Motor neuron (in vitro differentiated cells): ENCODE results near the gene MCIDAS. TPM values are rescaled to one million over a fixed set of nuclear protein-coding genes. Genes with fewer than 3 reads are reported as not detected.

Source experiments
- ATAC-seq, 8 experiments: fragments of 200-7000 bp; cut with Tn5 transposase; replicated peaks in 6 of 8; 2 replicates each; pipeline ENCODE4 v1.8.0; 2021; ENCODE audit warnings: mild to moderate bottlenecking in 8 of 8, moderate library complexity in 8 of 8
- H3K27ac ChIP-seq, 2 donors: fragments of 250-450 bp; sonication (Bioruptor Pico); 2 replicates each; pipeline ENCODE4 v1.9.0; 2021; ENCODE audit warnings: antibody characterized with exemption in 2 of 2, mild to moderate bottlenecking in 2 of 2, moderate library complexity in 1 of 2
- H3K4me1 ChIP-seq, 2 donors: fragments of 250-450 bp; sonication (Bioruptor Pico); replicated peaks in 1 of 2; 2 replicates each; pipeline ENCODE4 v1.6.1; 2021; ENCODE audit warnings: antibody characterized with exemption in 2 of 2, mild to moderate bottlenecking in 2 of 2, moderate library complexity in 1 of 2
- H3K4me3 ChIP-seq, 5 donors: fragments of 250-450 bp; sonication (Bioruptor Pico); 2 replicates each; pipeline ENCODE4 v1.9.0; 2021; ENCODE audit warnings: antibody characterized with exemption in 5 of 5, mild to moderate bottlenecking in 5 of 5, moderate library complexity in 4 of 5
- WGBS, 10 experiments: fragments of 450-650 bp; shearing (Covaris generic); methylation state at CpG; one replicate each; pipeline ENCODE4 v1.0.0; 2022; 5-methylcytosine and 5-hydroxymethylcytosine counted together
- in situ Hi-C, 9 experiments: fragments of 400-800 bp; cut with MboI; loops; one replicate each; pipeline ENCODE4 v1.15.0; 2021; ENCODE audit warnings: low sequenced_read_pairs in 9 of 9, low pct_unique_long_range_greater_than_20kb in 2 of 9; ENCODE audit not compliant: unreplicated experiment in 9 of 9
- total RNA-seq, 8 experiments: library from RNA; unstranded; fragments of 300-600 nt; gene quantifications; 2 replicates each; pipeline versions ENCODE4 v1.2.3 to v1.2.4, GENCODE V29; 2022

The MCIDAS gene
- total RNA-seq, 8 experiments from 2014 or later, result 0.05 to 1.0 (median 0.20) TPM; not detected in 3

DNA sequence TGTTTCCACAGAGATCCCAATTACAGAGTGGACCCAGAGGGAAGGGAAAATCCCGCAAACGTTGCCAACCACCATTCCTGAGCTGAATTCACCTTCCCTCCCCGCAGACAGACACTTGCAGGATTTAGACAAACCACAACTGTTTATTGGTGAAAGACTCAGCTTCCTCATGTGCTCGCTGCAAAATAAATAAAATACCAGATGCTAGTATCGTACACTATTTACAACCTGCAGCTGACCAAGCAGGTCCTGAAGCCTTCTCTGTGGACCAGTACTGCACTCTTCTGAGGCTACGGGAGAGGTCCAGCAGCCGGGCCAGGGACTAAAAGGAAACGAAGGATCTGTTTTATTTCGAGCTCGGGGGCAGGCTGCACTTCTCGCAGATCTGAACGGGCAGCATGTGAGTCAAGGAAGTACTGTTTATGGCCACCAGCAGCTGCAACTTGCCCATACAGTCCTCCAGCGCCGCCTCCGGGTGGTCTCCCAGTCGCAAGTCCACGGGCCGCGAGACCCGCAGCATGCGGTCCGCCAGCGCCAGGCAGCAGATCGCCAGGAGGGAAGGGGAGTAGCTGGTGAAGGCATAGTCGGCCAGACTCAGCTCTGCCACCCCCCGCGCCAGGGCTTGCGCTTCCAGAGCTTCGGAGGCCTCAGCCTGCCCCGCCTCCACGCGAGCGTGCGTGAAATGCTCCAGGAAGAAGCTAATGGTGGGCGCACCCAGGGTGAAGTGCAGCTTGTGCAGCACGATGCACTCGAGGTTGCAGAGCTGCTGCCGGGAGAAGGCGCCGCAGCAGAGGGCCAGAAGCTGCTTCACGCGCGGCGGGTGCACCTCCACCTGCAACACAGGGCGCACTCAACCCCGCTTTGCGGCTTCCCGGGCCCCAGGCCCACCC is 4.2 kb upstream of the MCIDAS start:
- Histone ChIP-seq H3K27ac (no peak overlapping the region), H3K4me3 (peak overlapping the region; percentile 11 to 50 (median 41)), H3K4me1 (peaks cover 5 to 24% of the 10 kb centered on the region in 2 donors)
- in situ Hi-C loops, result no loop called here
- ATAC-seq, result peak in 2 of 8 experiments; percentile 1 to 6
- WGBS, 10 experiments, result 0 to 29% (median 5%) methylated on average over 2 to 34 of the region's 48 CpGs; no CpG with 5 or more reads in 4 of the 10 experiments

DNA sequence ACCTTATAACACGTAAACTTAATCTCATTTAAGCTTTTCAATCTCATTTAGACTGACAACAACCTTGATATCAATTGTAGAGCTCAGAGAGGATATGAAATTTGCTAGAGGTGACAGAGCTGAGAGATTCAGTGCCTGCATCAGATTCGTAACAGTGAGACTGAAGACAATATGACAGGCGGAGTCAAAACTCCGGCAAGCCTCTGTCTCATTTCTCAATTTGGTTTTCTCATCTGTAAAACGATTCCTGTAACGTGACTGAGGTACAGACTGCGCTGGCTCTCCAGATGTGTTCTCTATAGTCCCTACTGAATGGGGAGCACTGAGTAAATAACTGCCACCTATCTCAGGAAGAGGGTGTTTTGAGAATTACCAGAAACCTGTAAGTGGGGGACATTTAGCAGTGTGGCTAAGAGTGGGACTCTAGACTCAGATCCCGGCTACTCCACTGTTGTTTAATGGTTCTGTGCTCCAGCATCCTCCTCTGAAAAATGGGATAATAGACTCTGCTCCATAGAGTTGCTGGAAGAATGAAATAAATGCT is 3.0 kb upstream of the MCIDAS start:
- Histone ChIP-seq H3K27ac (no peak overlapping the region), H3K4me1 (peaks cover 5 to 24% of the 10 kb centered on the region in 2 donors), H3K4me3 (no peak overlapping the region)
- ATAC-seq, result no peak
- 32 to 100% (median 50%) methylated on average over 1 to 8 of the region's 8 CpGs; no CpG with 5 or more reads in 2 of the 10 experiments for WGBS, 10 experiments
- in situ Hi-C loops, result no loop called here

DNA sequence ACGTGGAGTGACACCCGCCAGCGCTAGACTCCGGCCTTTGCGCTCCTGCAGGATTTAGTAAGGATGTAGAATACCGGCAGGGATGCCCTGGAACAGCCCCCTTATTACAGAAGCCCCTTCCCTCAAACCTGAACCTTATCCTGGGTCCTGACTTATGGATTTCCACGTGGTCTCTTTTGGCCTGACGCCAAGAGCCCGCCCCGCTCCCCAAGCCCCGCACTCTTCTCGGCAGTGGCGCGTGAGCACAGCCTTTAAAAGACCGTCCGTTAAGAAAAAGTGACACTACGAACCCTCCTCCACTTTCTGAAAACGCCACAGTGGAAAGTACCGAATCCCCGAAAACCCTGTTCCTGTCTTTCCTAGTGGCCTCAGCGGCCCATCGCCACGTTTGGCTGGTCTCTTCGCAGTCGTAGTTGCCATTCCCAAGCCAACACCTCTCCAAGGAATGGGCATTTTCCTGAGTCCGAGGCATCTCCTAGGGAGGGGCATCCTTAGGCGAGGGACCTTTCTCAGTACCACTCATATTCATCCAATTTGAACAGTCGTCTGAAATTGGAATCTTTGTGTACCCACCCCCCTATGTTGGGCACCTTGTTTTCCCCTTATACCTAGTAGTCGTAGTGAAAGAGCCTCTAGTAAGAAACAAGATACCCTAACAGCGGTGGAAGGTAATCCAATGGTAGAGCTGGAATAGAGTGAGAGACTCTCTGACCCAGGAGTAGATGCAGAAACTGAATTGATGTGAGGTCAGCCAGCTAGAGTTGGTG is 732 bp upstream of the MCIDAS start:
- in situ Hi-C loops, result no loop called here
- 19 to 80% (median 29%) methylated on average over 3 to 5 of the region's 30 CpGs; no CpG with 5 or more reads in 4 of the 10 experiments for WGBS, 10 experiments
- ATAC-seq, result no peak

DNA sequence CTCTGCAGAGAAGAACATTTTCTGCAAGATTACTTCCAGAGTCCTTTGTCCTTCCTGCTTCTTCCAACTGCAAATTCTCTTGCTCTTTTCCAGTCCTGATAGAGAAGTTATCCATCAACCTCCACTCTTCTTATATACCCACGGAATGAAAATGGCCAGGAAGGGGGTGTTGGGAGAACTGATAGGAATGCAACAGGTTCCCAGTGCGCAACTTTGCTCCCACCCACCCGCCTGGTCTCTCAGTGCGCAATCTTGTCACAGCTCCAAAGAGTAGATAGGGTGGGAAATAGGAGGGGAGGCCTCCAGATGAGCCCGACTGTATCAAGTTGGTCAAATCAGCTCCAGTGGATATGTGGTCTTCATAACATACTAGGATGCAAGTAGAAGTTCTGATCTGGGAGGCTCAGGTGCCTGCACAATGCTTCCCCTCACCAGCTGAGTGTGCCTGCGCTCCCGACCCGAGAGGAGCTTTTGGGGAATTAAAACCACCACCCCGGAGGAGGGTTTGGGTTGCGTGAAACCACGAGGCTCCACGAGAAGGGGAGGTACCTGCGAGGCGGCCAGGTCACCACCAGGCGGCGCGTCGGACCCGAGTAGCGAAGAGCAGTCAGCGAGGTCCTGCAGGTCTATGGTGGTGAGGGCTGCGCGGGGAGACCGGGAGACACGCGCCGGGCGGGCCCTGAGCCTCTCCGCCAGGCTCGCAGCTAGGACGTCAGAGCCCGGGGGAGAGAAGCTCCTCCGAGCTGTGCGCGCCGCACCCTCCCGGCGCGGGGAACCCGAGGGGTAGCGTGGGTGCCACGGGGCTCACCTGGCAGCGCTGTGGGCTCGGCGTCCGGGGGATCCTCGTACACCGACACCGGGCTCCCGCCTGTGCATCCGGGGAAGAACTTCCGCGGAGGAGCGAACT is 835 bp downstream of the MCIDAS start:
- Histone ChIP-seq H3K4me1 (peaks cover 0 to 12% of the 10 kb centered on the region in 2 donors), H3K27ac (no peak overlapping the region), H3K4me3 (peak overlapping the region; percentile 25 to 48 (median 26))
- ATAC-seq, result peak; percentile 68 to 88 (median 86)
- 0 to 81% (median 14%) methylated on average over 1 to 12 of the region's 54 CpGs; no CpG with 5 or more reads in 3 of the 10 experiments for WGBS, 10 experiments
- in situ Hi-C loops, result no loop called here

More for the DNA sequence above, 732 bp upstream of the MCIDAS start:
- H3K4me1 ChIP-seq, result peaks cover 3 to 25% of the 10 kb centered on the region in 2 donors
- H3K27ac ChIP-seq, result no peak overlapping the region
- H3K4me3 ChIP-seq, result peak overlapping the region; percentile 25 to 48 (median 26)

DNA sequence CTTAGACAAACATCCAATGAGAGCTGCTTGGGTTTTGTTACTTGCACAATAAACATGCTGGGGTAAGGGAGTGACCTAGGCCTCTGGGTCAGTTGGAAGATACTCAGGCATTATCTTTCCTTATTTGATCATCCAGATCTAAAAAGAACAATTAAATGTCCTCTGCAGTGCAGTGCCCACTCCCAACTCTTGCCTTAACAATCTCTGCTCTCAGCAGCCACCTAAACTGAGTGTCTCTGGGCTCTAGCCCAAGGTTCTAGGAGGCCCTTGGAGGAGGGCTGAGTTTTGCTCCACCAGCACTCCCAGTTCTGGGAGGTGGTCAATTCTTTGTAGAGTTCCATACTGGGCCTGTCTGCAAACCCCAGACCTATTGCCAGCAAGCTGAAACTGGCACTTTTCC is 1.8 kb downstream of the MCIDAS start:
- Histone ChIP-seq H3K4me3 (no peak overlapping the region), H3K4me1 (peaks cover 0 to 9% of the 10 kb centered on the region in 2 donors), H3K27ac (no peak overlapping the region)
- ATAC-seq, result no peak
- in situ Hi-C loops, result no loop called here

DNA sequence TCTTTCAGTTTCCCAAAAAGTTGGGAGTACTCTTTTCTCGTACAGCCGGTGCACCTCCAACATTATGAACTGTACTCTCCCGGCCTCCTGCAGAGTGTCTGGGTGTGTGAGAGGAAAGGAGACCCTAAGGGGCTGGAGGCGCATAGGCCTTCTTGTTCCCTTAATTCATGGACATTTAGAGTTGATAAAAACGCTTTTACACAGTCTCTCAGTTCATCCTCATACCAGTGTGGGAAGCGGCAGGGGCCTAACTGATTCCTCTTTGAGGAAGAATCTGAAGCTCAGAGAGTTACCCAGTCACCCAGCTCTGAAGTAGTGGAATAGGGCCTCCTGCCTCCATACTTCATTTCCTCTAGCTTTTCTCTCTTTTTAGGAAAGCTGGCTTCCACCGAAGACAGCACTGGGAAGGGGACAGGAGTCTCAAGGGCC is 3.3 kb downstream of the MCIDAS start:
- H3K4me3 ChIP-seq, result no peak overlapping the region
- in situ Hi-C loops, result no loop called here
- no peak for ATAC-seq
- H3K27ac ChIP-seq, result no peak overlapping the region
- peaks cover 0 to 9% of the 10 kb centered on the region in 2 donors for H3K4me1 ChIP-seq
- 14 to 100% (median 37%) methylated on average over 1 to 7 of the region's 7 CpGs; no CpG with 5 or more reads in 4 of the 10 experiments for WGBS, 10 experiments

DNA sequence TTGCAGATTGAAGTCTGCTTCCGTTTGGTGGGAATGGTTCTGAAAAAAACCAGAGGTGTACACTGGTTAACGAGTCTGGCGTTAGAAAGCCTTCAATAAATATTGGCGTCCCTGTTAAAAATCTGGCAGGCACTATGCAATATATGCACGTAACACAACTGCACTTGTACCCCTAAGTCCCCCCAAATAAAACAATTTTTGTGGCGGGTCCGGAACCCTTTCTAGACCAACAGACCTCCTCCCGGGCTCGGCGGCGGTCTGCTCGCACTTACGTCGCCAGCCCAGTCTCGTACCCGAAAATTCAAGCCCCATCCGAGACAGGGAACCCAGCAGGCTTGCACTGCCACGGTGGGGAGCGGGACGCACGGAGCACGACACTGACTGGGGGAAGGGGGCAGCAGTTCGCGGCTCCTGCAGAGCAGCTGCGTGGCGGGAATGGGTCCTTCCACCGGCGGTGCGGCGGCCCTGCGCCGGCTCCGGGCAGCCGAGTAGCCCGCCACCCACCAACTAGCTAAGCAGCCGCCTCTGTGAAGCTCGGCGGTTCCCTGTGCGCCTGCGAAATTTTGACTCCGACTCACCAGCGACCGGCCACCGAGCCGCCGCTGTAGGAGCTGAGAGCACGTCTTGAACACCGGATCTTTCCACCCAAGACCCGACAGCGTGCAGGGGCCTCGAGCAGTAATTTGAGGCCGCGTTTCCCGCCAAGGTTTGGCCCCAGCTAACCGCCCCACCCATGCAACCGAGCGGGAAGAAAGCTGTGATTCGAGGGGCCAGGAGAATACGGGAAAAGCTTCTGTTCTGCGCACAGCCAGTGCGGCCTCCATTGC is 3.9 kb downstream of the MCIDAS start:
- in situ Hi-C loops, result no loop called here
- peak overlapping the region in 2 of 5 donors; percentile 2 to 17 for H3K4me3 ChIP-seq
- no peak overlapping the region for H3K27ac ChIP-seq
- WGBS, 10 experiments, result 0 to 51% (median 10%) methylated on average over 2 to 23 of the region's 61 CpGs; no CpG with 5 or more reads in 1 of the 10 experiments
- ATAC-seq, result peak in 3 of 8 experiments; percentile 14 to 20 (median 15)
- peaks cover 0 to 9% of the 10 kb centered on the region in 2 donors for H3K4me1 ChIP-seq

DNA sequence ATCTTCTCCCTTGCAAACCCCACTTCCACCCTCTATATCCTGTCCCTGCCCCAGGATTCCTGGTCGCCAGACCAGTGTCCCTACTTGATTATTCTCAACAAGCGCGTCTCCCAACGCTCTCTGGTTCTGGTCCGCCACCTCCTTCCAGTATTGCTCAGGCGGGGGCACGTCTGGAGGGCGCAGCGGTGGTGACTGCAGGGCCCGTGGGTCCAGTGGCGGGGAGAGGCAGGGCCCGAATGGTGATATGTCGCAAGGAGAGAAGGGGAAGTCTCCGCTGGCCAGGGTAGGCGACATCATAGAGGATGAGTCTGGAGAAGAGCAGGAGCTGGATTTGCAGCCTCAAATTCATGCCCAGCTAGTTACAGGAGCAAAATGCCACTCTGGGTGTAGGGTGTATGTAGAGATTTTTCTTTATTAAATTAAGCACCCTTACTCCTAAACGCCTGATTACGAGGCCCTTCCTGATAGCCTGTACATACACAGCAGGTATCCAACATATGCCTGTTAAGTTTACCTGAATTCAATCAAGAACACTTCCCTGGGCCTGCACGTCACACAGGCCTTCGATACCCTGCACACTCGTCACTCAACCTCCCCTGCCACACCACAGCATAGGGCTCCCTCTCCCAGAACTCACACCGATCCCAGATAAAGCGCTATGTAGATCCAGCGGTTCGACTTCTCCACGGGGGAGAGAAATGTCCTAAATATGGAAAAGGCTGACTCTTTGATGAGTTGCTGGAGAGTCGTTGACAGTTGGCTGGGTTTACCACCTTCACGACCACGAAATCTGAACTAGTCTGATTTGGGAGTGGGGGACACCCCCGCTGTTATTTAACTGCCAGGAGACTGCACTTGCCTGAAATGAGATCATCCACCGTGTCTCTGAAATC is 4.8 kb downstream of the MCIDAS start:
- 5 to 100% (median 47%) methylated on average over 1 to 23 of the region's 30 CpGs; no CpG with 5 or more reads in 1 of the 10 experiments for WGBS, 10 experiments
- H3K27ac ChIP-seq, result no peak overlapping the region
- H3K4me1 ChIP-seq, result peaks cover 0 to 3% of the 10 kb centered on the region in 2 donors
- no peak for ATAC-seq
- peak overlapping the region in 1 of 5 donors; percentile 17 for H3K4me3 ChIP-seq
- in situ Hi-C loops, result no loop called here

DNA sequence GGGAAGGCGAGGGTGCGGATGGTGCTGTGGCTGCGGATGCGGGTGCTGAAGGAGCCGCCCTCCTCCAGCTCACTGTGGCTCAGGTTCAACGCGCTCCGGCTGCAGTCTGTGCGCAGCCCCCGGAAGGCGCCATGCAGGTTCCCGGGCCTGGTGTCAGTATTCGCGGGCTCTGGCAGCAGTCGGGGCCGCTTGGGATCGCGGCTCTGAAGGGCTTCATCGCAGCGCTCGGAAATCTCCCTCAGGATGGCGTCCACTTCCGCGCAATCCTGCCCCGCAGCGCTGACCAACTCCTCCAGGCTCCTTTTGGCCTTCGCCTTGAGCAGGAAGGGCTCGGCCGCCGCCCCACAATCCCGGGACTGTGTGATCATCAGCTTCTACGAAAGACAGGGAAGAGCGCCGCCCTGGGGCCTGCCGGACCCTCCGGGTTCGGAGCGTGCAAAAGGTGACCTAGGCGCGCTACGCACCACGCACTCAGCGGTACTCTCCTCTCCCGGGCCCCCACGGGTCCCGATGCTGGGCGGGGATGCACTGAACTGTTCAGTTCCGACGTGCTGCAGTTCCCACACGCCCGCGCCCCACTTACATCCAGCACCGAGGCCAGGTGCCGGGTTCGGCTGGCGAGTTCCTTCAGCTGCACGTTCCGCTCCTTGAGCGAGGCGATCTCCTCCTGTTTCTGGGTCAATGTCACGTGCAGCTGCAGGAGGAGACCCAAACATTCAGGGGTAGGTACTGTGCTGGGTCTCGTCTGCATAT is 6.5 kb downstream of the MCIDAS start:
- Histone ChIP-seq H3K4me1 (peaks cover 0 to 3% of the 10 kb centered on the region in 2 donors), H3K27ac (no peak overlapping the region), H3K4me3 (peak overlapping the region; percentile 8 to 39 (median 24))
- peak; percentile 73 to 94 (median 84) for ATAC-seq
- in situ Hi-C loops, result no loop called here
- 0 to 67% (median 11%) methylated on average over 1 to 27 of the region's 62 CpGs; no CpG with 5 or more reads in 4 of the 10 experiments for WGBS, 10 experiments

DNA sequence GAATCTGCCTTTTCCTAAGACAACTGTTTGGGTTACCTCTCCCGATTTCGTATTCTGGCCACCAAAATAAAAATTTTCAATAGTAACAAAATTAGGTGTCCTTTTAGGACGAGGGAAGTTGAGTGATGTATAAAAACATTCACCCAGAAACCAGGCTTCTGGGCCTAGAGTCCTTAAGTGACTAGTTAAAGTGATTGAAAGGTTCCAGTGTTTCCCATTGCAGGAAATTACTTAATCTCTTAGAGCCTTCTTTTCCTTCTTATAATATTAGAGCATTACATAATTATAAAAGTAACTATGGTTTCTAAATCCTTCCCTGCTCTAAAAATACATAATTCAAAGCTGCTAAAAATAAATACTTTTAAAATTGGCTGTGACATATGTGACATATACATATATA is 7.3 kb downstream of the MCIDAS start:
- in situ Hi-C loops, result no loop called here
- ATAC-seq, result no peak

More for the DNA sequence above, 7.3 kb downstream of the MCIDAS start:
- WGBS, 10 experiments, result 0 to 100% (median 87%) methylated on average over 1 to 3 of the region's 3 CpGs; no CpG with 5 or more reads in 1 of the 10 experiments
- Histone ChIP-seq H3K4me3 (no peak overlapping the region), H3K4me1 (peaks cover 0 to 3% of the 10 kb centered on the region in 2 donors), H3K27ac (no peak overlapping the region)
